Neural cell (in vitro differentiated cells): ENCODE data around the gene ADAMTSL2. TPM values are rescaled to one million over a fixed set of nuclear protein-coding genes. Genes with fewer than 3 reads are reported as not detected.

ENCODE experiments used
- H2AFZ ChIP-seq: fragments of 200-600, 300-800 bp; sonication (generic), shearing (Covaris generic); 2 replicates; pipeline ENCODE4 v1.6.0; 2014; ENCODE audit warnings: low read depth, mild to moderate bottlenecking, antibody characterized with exemption, low read length, moderate library complexity
- H3F3A ChIP-seq: fragments of 200-600 bp; shearing (Covaris generic); 2 replicates; pipeline ENCODE4 v1.6.1; 2016; ENCODE audit warnings: mild to moderate bottlenecking, moderate library complexity, mixed read lengths, antibody characterized with exemption, low read length; ENCODE audit not compliant: insufficient read depth, poor library complexity, severe bottlenecking
- H3K27ac ChIP-seq: fragments of 200-600, 300-800 bp; sonication (generic), shearing (Covaris generic); 2 replicates; pipeline ENCODE4 v1.5.1; 2014; ENCODE audit warnings: mild to moderate bottlenecking, low read length, moderate library complexity
- H3K27me3 ChIP-seq: fragments of 300-800, 200-600 bp; sonication (generic), shearing (Covaris generic); 2 replicates; pipeline ENCODE4 v1.6.0; 2014; ENCODE audit warnings: mild to moderate bottlenecking, low read depth, low read length, moderate library complexity; ENCODE audit not compliant: insufficient read depth
- H3K36me3 ChIP-seq: fragments of 300-800, 200-600 bp; sonication (generic), shearing (Covaris generic); 2 replicates; pipeline ENCODE4 v1.5.1; 2014; ENCODE audit warnings: mild to moderate bottlenecking, antibody characterized with exemption, low read length, moderate library complexity; ENCODE audit not compliant: insufficient read depth
- H3K4me2 ChIP-seq: fragments of 300-800, 200-600 bp; sonication (generic), shearing (Covaris generic); 2 replicates; pipeline ENCODE4 v1.6.0; 2014; ENCODE audit warnings: mild to moderate bottlenecking, low read length
- H3K4me3 ChIP-seq: fragments of 300-800, 200-600 bp; sonication (generic), shearing (Covaris generic); 2 replicates; pipeline ENCODE4 v1.5.1; 2014; ENCODE audit warnings: mild to moderate bottlenecking, low read length, moderate library complexity
- H3K79me2 ChIP-seq: fragments of 200-600 bp; shearing (Covaris generic); replicated peaks from 2 replicates; pipeline ENCODE4 v1.6.0; 2014; ENCODE audit warnings: mild to moderate bottlenecking, low read length, moderate library complexity; ENCODE audit not compliant: insufficient read depth
- H3K9ac ChIP-seq: fragments of 300-800, 200-600 bp; sonication (generic), shearing (Covaris generic); 2 replicates; pipeline ENCODE4 v1.6.1; 2016; ENCODE audit warnings: mild to moderate bottlenecking, low read length, mixed read lengths
- H3K9me2 ChIP-seq: fragments of 200-600 bp; shearing (Covaris generic); 2 replicates; pipeline ENCODE4 v1.6.1; 2016; ENCODE audit warnings: mild to moderate bottlenecking, low read length, mixed read lengths; ENCODE audit not compliant: insufficient read depth
- H3K9me3 ChIP-seq: fragments of 200-600, 300-800 bp; sonication (generic), shearing (Covaris generic); 2 replicates; pipeline ENCODE4 v1.6.1; 2016; ENCODE audit warnings: mild to moderate bottlenecking, mixed run types, low read length, moderate library complexity, mixed read lengths
- H4K20me1 ChIP-seq: fragments of 200-600 bp; shearing (Covaris generic); 2 replicates; pipeline ENCODE4 v1.6.1; 2016; ENCODE audit warnings: mild to moderate bottlenecking, mixed run types; ENCODE audit not compliant: insufficient read depth
- EP300 ChIP-seq: fragments of 450-650 bp; conservative IDR thresholded peaks from 2 replicates; pipeline ENCODE4 v1.6.1; 2014; ENCODE audit warnings: antibody characterized with exemption, mild to moderate bottlenecking, moderate library complexity; ENCODE audit not compliant: poor library complexity, severe bottlenecking
- EZH2 ChIP-seq: fragments of 200-600, 300-800 bp; shearing (Covaris generic), sonication (generic); IDR thresholded peaks from 2 replicates; pipeline ENCODE4 v1.6.1; 2014; ENCODE audit warnings: antibody characterized with exemption, low read length, borderline replicate concordance, mild to moderate bottlenecking; ENCODE audit not compliant: insufficient read depth, poor library complexity, severe bottlenecking
- MXI1 ChIP-seq: fragments of 450-650 bp; conservative IDR thresholded peaks from 2 replicates; pipeline ENCODE4 v1.6.1; 2014; ENCODE audit warnings: antibody characterized with exemption, mild to moderate bottlenecking; ENCODE audit not compliant: poor library complexity, severe bottlenecking
- POLR2AphosphoS5 ChIP-seq: IDR thresholded peaks from 2 replicates; pipeline ENCODE4 v1.6.1; 2012
- RAD21 ChIP-seq: fragments of 450-650 bp; conservative IDR thresholded peaks from 2 replicates; pipeline ENCODE4 v1.6.1; 2014; ENCODE audit warnings: antibody characterized with exemption, mild to moderate bottlenecking, moderate library complexity
- SMC3 ChIP-seq: fragments of 450-650 bp; conservative IDR thresholded peaks from 2 replicates; pipeline ENCODE4 v1.6.1; 2014; ENCODE audit warnings: antibody characterized with exemption, mild to moderate bottlenecking, moderate library complexity; ENCODE audit not compliant: poor library complexity
- TAF1 ChIP-seq: IDR thresholded peaks from 2 replicates; pipeline ENCODE4 v1.6.1; 2012; ENCODE audit warnings: low read depth
- polyA plus RNA-seq: library from polyadenylated mRNA; depleted of rRNA; stranded (reverse); fragments of >200 nt; gene quantifications from 2 replicates; pipeline ENCODE4 v1.2.3, GENCODE V29; 2014
- TF ChIP-seq, protein P1 (sequence below): fragments of 450-650 bp; IDR thresholded peaks from 2 replicates; pipeline ENCODE4 v1.5.1; 2014; ENCODE audit warnings: antibody characterized with exemption, mild to moderate bottlenecking, moderate library complexity; ENCODE audit not compliant: poor library complexity, severe bottlenecking
- TF ChIP-seq, protein P2 (sequence below): IDR thresholded peaks from 2 replicates; pipeline ENCODE4 v1.6.1; 2012; ENCODE audit warnings: borderline replicate concordance

ADAMTSL2 gene
- polyA plus RNA-seq, 1 donor from 2014 or later, result 0.85 TPM

DNA sequence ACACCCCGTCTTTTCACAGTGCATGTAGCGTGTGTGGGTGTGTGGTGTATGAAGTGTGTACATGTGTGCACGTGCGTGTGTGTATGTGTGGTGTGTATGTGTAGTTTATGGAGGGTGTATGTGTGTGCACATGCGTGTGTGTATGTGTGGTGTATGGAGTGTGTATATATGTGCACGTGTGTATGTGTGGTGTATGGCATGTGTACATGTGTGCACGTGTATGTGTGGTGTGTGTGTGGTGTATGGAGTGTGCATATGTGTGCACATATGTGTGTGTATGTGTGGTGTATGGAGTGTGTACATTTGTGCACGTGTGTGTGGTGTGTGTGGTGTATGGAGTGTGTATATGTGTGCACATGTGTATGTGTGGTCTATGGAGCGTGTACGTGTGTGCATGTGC is 22.9 kb upstream of the ADAMTSL2 start:
- no peaks in the 10 kb centered on the region for H3K36me3 ChIP-seq
- no peak overlapping the region for H3K27ac ChIP-seq
- H2AFZ ChIP-seq, result no peak overlapping the region

DNA sequence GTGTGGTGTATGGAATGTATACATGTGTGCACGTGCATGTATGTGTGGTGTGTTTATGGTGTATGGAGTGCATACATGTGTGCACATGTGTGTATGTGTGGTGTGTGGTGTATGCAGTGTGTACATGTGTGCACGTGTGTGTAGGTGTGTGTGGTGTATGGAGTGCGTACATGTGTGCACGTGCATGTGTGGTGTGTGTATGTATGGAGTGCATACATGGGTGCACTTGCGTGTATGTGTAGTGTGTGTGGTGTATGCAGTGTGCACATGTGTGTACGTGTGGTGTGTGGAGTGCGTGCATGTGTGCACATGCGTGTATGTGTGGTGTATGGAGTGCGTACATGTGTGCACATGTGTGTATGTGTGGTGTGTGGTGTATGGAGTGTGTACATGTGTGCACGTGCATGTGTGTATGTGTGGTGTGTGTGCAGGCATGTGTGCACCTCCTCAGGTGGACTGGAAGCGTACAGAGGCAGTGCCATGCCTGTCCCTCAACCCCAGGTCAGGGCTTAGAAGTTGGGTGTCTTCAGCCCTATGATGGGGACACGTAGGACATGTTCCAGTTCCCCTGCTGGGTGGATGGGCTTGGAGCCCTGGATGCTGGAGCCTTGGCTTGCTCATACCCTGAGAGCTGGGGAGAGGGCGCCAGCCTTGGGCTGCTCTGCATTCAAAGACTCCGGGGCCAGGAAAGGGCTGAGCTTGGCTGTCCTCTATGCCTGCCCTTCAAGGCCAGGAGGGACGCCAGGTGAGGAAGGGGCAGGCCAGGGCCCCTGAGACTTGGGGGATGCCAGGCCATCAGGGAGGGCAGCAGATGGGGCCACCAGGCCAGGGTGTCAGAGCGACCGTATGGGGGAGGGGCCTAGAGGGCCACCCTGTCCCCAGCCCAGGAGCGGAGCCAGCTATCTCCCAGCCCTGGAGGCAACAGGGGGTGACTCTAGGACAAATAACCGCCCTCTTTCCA is 22.0 kb upstream of the ADAMTSL2 start:
- no peaks in the 10 kb centered on the region for H3K9me3 ChIP-seq
- H3K9me2 ChIP-seq, result no peaks in the 10 kb centered on the region
- no peak overlapping the region for H3K4me2 ChIP-seq
- H4K20me1 ChIP-seq, result no peaks in the 10 kb centered on the region
- H3K4me3 ChIP-seq, result no peak overlapping the region
- H3K9ac ChIP-seq, result no peak overlapping the region
- no peaks in the 10 kb centered on the region for H3K79me2 ChIP-seq
- no peak overlapping the region for H3K27ac ChIP-seq
- no peak overlapping the region for H2AFZ ChIP-seq
- H3K36me3 ChIP-seq, result no peaks in the 10 kb centered on the region
- no peaks in the 10 kb centered on the region for H3F3A ChIP-seq
- H3K27me3 ChIP-seq, result no peaks in the 10 kb centered on the region
- TF ChIP-seq EP300 (no peak), POLR2AphosphoS5 (no peak), RAD21 (no peak), EZH2 (no peak), TAF1 (no peak), SMC3 (no peak), MXI1 (no peak)
- TF ChIP-seq, protein P1, sequence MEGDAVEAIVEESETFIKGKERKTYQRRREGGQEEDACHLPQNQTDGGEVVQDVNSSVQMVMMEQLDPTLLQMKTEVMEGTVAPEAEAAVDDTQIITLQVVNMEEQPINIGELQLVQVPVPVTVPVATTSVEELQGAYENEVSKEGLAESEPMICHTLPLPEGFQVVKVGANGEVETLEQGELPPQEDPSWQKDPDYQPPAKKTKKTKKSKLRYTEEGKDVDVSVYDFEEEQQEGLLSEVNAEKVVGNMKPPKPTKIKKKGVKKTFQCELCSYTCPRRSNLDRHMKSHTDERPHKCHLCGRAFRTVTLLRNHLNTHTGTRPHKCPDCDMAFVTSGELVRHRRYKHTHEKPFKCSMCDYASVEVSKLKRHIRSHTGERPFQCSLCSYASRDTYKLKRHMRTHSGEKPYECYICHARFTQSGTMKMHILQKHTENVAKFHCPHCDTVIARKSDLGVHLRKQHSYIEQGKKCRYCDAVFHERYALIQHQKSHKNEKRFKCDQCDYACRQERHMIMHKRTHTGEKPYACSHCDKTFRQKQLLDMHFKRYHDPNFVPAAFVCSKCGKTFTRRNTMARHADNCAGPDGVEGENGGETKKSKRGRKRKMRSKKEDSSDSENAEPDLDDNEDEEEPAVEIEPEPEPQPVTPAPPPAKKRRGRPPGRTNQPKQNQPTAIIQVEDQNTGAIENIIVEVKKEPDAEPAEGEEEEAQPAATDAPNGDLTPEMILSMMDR, result no peak

More for the DNA sequence above, 22.9 kb upstream of the ADAMTSL2 start:
- no peaks in the 10 kb centered on the region for H3K9me2 ChIP-seq
- no peaks in the 10 kb centered on the region for H4K20me1 ChIP-seq
- H3K4me3 ChIP-seq, result no peak overlapping the region
- no peaks in the 10 kb centered on the region for H3F3A ChIP-seq
- H3K9me3 ChIP-seq, result no peaks in the 10 kb centered on the region
- no peaks in the 10 kb centered on the region for H3K27me3 ChIP-seq
- H3K79me2 ChIP-seq, result no peaks in the 10 kb centered on the region
- TF ChIP-seq MXI1, result no peak
- TF ChIP-seq, protein P2, sequence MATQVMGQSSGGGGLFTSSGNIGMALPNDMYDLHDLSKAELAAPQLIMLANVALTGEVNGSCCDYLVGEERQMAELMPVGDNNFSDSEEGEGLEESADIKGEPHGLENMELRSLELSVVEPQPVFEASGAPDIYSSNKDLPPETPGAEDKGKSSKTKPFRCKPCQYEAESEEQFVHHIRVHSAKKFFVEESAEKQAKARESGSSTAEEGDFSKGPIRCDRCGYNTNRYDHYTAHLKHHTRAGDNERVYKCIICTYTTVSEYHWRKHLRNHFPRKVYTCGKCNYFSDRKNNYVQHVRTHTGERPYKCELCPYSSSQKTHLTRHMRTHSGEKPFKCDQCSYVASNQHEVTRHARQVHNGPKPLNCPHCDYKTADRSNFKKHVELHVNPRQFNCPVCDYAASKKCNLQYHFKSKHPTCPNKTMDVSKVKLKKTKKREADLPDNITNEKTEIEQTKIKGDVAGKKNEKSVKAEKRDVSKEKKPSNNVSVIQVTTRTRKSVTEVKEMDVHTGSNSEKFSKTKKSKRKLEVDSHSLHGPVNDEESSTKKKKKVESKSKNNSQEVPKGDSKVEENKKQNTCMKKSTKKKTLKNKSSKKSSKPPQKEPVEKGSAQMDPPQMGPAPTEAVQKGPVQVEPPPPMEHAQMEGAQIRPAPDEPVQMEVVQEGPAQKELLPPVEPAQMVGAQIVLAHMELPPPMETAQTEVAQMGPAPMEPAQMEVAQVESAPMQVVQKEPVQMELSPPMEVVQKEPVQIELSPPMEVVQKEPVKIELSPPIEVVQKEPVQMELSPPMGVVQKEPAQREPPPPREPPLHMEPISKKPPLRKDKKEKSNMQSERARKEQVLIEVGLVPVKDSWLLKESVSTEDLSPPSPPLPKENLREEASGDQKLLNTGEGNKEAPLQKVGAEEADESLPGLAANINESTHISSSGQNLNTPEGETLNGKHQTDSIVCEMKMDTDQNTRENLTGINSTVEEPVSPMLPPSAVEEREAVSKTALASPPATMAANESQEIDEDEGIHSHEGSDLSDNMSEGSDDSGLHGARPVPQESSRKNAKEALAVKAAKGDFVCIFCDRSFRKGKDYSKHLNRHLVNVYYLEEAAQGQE, result no peak
- TF ChIP-seq, protein P1, result no peak
- TF ChIP-seq SMC3, result no peak
- TF ChIP-seq EZH2, result no peak
- no peak for TF ChIP-seq RAD21
- no peak for TF ChIP-seq TAF1
- no peak for TF ChIP-seq EP300
- TF ChIP-seq POLR2AphosphoS5, result no peak
- no peak overlapping the region for H3K9ac ChIP-seq
- H3K4me2 ChIP-seq, result no peak overlapping the region
